ENCODE results near the gene LPP.

DNA sequence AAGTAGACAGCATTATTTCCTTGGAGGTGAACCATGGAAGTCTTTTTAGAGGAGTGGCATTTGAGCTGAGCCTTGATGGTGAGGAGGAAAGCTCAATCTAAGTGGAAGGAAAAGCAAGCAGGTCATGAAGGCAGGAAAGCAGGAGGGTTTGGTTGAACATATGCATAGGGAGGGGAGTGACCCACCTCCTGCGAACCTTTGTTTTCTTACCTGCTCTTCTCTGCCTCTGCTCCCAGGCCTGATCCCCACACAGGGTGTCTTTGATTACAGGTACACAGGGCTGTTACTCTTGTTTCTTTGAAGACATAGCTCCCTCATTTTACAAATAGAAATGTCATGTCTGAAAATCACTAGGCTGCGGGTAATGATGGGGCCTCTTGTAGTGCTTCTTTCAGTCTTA, 769.7 kb downstream of the LPP start:
- TF ChIP-seq, protein P1, sequence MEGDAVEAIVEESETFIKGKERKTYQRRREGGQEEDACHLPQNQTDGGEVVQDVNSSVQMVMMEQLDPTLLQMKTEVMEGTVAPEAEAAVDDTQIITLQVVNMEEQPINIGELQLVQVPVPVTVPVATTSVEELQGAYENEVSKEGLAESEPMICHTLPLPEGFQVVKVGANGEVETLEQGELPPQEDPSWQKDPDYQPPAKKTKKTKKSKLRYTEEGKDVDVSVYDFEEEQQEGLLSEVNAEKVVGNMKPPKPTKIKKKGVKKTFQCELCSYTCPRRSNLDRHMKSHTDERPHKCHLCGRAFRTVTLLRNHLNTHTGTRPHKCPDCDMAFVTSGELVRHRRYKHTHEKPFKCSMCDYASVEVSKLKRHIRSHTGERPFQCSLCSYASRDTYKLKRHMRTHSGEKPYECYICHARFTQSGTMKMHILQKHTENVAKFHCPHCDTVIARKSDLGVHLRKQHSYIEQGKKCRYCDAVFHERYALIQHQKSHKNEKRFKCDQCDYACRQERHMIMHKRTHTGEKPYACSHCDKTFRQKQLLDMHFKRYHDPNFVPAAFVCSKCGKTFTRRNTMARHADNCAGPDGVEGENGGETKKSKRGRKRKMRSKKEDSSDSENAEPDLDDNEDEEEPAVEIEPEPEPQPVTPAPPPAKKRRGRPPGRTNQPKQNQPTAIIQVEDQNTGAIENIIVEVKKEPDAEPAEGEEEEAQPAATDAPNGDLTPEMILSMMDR (conservative IDR thresholded peaks at IDR 0.05) = no peak
- TF ChIP-seq EZH2 (IDR thresholded peaks at IDR 0.05; ENCODE audit: low read depth) = no peak

Measured in PC-9 (cell line).